IMR-90 (cell line): Measurements from ENCODE around the gene ZNF547. TPM values are rescaled to one million over a fixed set of nuclear protein-coding genes. Genes with fewer than 3 reads are reported as not detected.

ENCODE experiments used
- ATAC-seq: fragments of 200-7000 bp; cut with Tn5 transposase; 2 replicates; pipeline ENCODE4 v1.9.1; 2020; ENCODE audit warnings: low read depth, mild to moderate bottlenecking, moderate library complexity
- BruUV-seq: library from RNA; stranded (reverse); fragments of 400-500 nt; replicated peaks from 2 replicates; lab custom pipeline; 2021; lab: Mats Ljungman, UMichigan
- CTCF ChIA-PET: fragments of 300-600 bp; formaldehyde crosslinking; extraction: SDS; loops from one replicate; lab custom pipeline; 2021; ENCODE audit warnings: antibody characterized with exemption; lab: Yijun Ruan, JAX
- POLR2A ChIA-PET: fragments of 300-600 bp; sonication (Branson Sonifier 250); formaldehyde crosslinking; loops from one replicate; lab custom pipeline; 2022; ENCODE audit warnings: antibody characterized with exemption; ENCODE audit not compliant: unreplicated experiment; lab: Charles Lee
- DNase-seq: peaks from one replicate; pipeline ENCODE4 v3.0.0; 2013
- H2AFZ ChIP-seq: replicated peaks from 2 replicates; pipeline ENCODE3; 2013; ENCODE audit warnings: low read length, mild to moderate bottlenecking; ENCODE audit not compliant: poor library complexity
- H2AK5ac ChIP-seq: 2 replicates; pipeline ENCODE4 v1.6.1; 2013; ENCODE audit warnings: low read depth, low read length, inconsistent platforms
- H2AK9ac ChIP-seq: replicated peaks from 2 replicates; pipeline ENCODE3; 2013; ENCODE audit warnings: mild to moderate bottlenecking, low read depth, low read length, moderate library complexity; ENCODE audit not compliant: poor library complexity
- H2BK120ac ChIP-seq: 2 replicates; pipeline ENCODE4 v1.6.1; 2013; ENCODE audit warnings: low read depth, low read length, inconsistent platforms
- H2BK15ac ChIP-seq: 3 replicates; pipeline ENCODE4 v1.6.1; 2013; ENCODE audit warnings: low read depth, low read length, inconsistent platforms
- H2BK20ac ChIP-seq: 2 replicates; pipeline ENCODE4 v1.6.1; 2013; ENCODE audit warnings: low read depth, mild to moderate bottlenecking, inconsistent platforms, low read length, moderate library complexity
- H2BK5ac ChIP-seq: 2 replicates; pipeline ENCODE4 v1.6.1; 2013; ENCODE audit warnings: mild to moderate bottlenecking, low read depth, low read length, inconsistent platforms; ENCODE audit not compliant: poor library complexity, severe bottlenecking
- H3K14ac ChIP-seq: replicated peaks from 2 replicates; pipeline ENCODE4 v1.6.1; 2013; ENCODE audit warnings: low read depth, low read length, inconsistent platforms
- H3K18ac ChIP-seq: 2 replicates; pipeline ENCODE4 v1.6.1; 2013; ENCODE audit warnings: low read depth, low read length, control low read depth
- H3K23ac ChIP-seq: 2 replicates; pipeline ENCODE4 v1.6.1; 2013; ENCODE audit warnings: low read depth, low read length, inconsistent platforms
- H3K27ac ChIP-seq: 2 replicates; pipeline ENCODE4 v1.5.1; 2013; ENCODE audit warnings: mild to moderate bottlenecking, control low read depth, low read length; ENCODE audit not compliant: insufficient read depth
- H3K27me3 ChIP-seq: 2 replicates; pipeline ENCODE4 v1.6.1; 2013; ENCODE audit warnings: low read length; ENCODE audit not compliant: control insufficient read depth, insufficient read depth
- H3K36me3 ChIP-seq: 2 replicates; pipeline ENCODE4 v1.6.1; 2013; ENCODE audit warnings: low read length, mixed read lengths; ENCODE audit not compliant: control insufficient read depth, insufficient read depth
- H3K4ac ChIP-seq: 2 replicates; pipeline ENCODE4 v1.6.1; 2013; ENCODE audit warnings: low read depth, low read length, inconsistent platforms
- H3K4me1 ChIP-seq: 2 replicates; pipeline ENCODE4 v1.6.1; 2013; ENCODE audit warnings: low read length, mixed read lengths; ENCODE audit not compliant: control insufficient read depth, insufficient read depth
- H3K4me2 ChIP-seq: 2 replicates; pipeline ENCODE4 v1.6.1; 2013; ENCODE audit warnings: low read depth, mild to moderate bottlenecking, control low read depth, low read length, moderate library complexity
- H3K4me3 ChIP-seq: 2 replicates; pipeline ENCODE4 v1.5.1; 2013; ENCODE audit warnings: low read depth, mild to moderate bottlenecking, control low read depth, low read length, moderate library complexity; ENCODE audit not compliant: insufficient read depth
- H3K56ac ChIP-seq: 2 replicates; pipeline ENCODE4 v1.6.1; 2013; ENCODE audit warnings: low read length, inconsistent platforms; ENCODE audit not compliant: insufficient read depth; ENCODE audit errors: extremely low read depth
- H3K79me1 ChIP-seq, 2 experiments: 2 replicates each; pipeline ENCODE4 v1.6.1; 2013; ENCODE audit warnings: low read length in 2 of 2, inconsistent platforms in 1 of 2, low read depth in 1 of 2
- H3K9ac ChIP-seq: 2 replicates; pipeline ENCODE4 v1.6.1; 2013; ENCODE audit warnings: low read depth, low read length, control low read depth
- H3K9me1 ChIP-seq: 2 replicates; pipeline ENCODE4 v1.6.1; 2013; ENCODE audit warnings: low read length, inconsistent platforms; ENCODE audit not compliant: insufficient read depth
- H3K9me3 ChIP-seq: 2 replicates; pipeline ENCODE4 v1.6.1; 2013; ENCODE audit warnings: low read length; ENCODE audit not compliant: control insufficient read depth, insufficient read depth
- H4K20me1 ChIP-seq: 2 replicates; pipeline ENCODE4 v1.6.1; 2013; ENCODE audit warnings: low read length, inconsistent platforms; ENCODE audit not compliant: insufficient read depth
- H4K5ac ChIP-seq: 2 replicates; pipeline ENCODE4 v1.6.1; 2013; ENCODE audit warnings: mild to moderate bottlenecking, low read depth, low read length, control low read depth
- H4K8ac ChIP-seq, 2 experiments: 2 replicates each; pipeline ENCODE4 v1.6.1; 2013; ENCODE audit warnings: low read depth in 2 of 2, low read length in 2 of 2, control low read depth in 1 of 2, inconsistent platforms in 1 of 2
- H4K91ac ChIP-seq: 2 replicates; pipeline ENCODE4 v1.6.1; 2013; ENCODE audit warnings: low read depth, low read length, inconsistent platforms; ENCODE audit not compliant: insufficient read depth
- BHLHE40 ChIP-seq: fragments of 150-350 bp; IDR thresholded peaks from 2 replicates; pipeline ENCODE4 v1.6.1; 2016; ENCODE audit warnings: mild to moderate bottlenecking, low read depth, low read length
- CEBPB ChIP-seq: IDR thresholded peaks from 2 replicates; pipeline ENCODE4 v1.6.1; 2012; ENCODE audit warnings: low read depth, low read length, improper control_type of control experiment
- CHD1 ChIP-seq: IDR thresholded peaks from 2 replicates; pipeline ENCODE4 v1.6.1; 2012; ENCODE audit warnings: low read depth, low read length, improper control_type of control experiment
- CTCF ChIP-seq: conservative IDR thresholded peaks from 2 replicates; pipeline ENCODE4 v1.5.1; 2012; ENCODE audit warnings: mild to moderate bottlenecking, low read depth, low read length, improper control_type of control experiment
- ELK1 ChIP-seq: fragments of 150-350 bp; IDR thresholded peaks from 2 replicates; pipeline ENCODE4 v1.6.1; 2016; ENCODE audit warnings: low read depth, mild to moderate bottlenecking, low read length, moderate library complexity, borderline replicate concordance
- FOS ChIP-seq: fragments of 150-350 bp; IDR thresholded peaks from 2 replicates; pipeline ENCODE4 v1.6.1; 2016; ENCODE audit warnings: low read depth, low read length
- MAZ ChIP-seq: IDR thresholded peaks from 2 replicates; pipeline ENCODE4 v1.6.1; 2012; ENCODE audit warnings: low read depth, mild to moderate bottlenecking, low read length, improper control_type of control experiment, moderate library complexity, borderline replicate concordance
- MXI1 ChIP-seq: IDR thresholded peaks from 2 replicates; pipeline ENCODE4 v1.6.1; 2012; ENCODE audit warnings: low read depth, mild to moderate bottlenecking, low read length, moderate library complexity, borderline replicate concordance
- NFE2L2 ChIP-seq: fragments of 150-350 bp; IDR thresholded peaks from 2 replicates; pipeline ENCODE4 v1.6.1; 2016; ENCODE audit warnings: low read depth, mild to moderate bottlenecking, low read length
- POLR2A ChIP-seq: IDR thresholded peaks from 2 replicates; pipeline ENCODE4 v1.6.1; 2012; ENCODE audit warnings: mild to moderate bottlenecking, low read depth, low read length
- RAD21 ChIP-seq: IDR thresholded peaks from 2 replicates; pipeline ENCODE4 v1.6.1; 2012; ENCODE audit warnings: low read length, improper control_type of control experiment
- RCOR1 ChIP-seq: IDR thresholded peaks from 2 replicates; pipeline ENCODE4 v1.6.1; 2012; ENCODE audit warnings: mild to moderate bottlenecking, low read length, improper control_type of control experiment; ENCODE audit not compliant: insufficient replicate concordance
- RFX5 ChIP-seq: IDR thresholded peaks from 2 replicates; pipeline ENCODE4 v1.8.0; 2012; ENCODE audit warnings: low read depth, mild to moderate bottlenecking, low read length, moderate library complexity
- SMC3 ChIP-seq: fragments of 150-350 bp; IDR thresholded peaks from 2 replicates; pipeline ENCODE4 v1.6.1; 2016; ENCODE audit warnings: low read depth, mild to moderate bottlenecking, antibody characterized with exemption, low read length, moderate library complexity
- USF2 ChIP-seq: fragments of 150-350 bp; IDR thresholded peaks from 2 replicates; pipeline ENCODE4 v1.6.1; 2017; ENCODE audit warnings: mild to moderate bottlenecking, antibody characterized with exemption, low read length, low read depth
- WGBS, 2 experiments: methylation state at CpG; one replicate each; pipeline versions ENCODE4 v1.1.5 to v1.1.7; 2013; ENCODE audit warnings: missing lambda C conversion rate in 2 of 2; ENCODE audit not compliant: insufficient read length in 1 of 2; ENCODE audit errors: extremely low coverage in 2 of 2; 5-methylcytosine and 5-hydroxymethylcytosine counted together
- dilution Hi-C: fragments of 300-500 bp; cut with HindIII; formaldehyde crosslinking; loops from one replicate; pipeline ENCODE4 v1.14.3; 2018; ENCODE audit warnings: low sequenced_read_pairs; ENCODE audit not compliant: unreplicated experiment
- in situ Hi-C: fragments of 300-500 bp; cut with MboI; formaldehyde crosslinking; loops from 3 replicates; pipeline ENCODE4 v1.14.3; 2019; ENCODE audit warnings: low sequenced_read_pairs, inconsistent platforms, mixed read lengths
- intact Hi-C: fragments of 100-400 bp; cut with micrococcal nuclease; formaldehyde crosslinking; loops from 2 replicates; pipeline ENCODE4 v1.10.0; 2022
- polyA plus RNA-seq, 3 experiments: library from polyadenylated mRNA; depleted of rRNA; stranded (reverse); fragments of >200 nt; gene quantifications; 2 replicates each; pipeline ENCODE4 v1.2.3, GENCODE V29; 2012; ENCODE audit warnings: low replicate concordance in 1 of 3
- total RNA-seq: library from RNA; depleted of rRNA; stranded (reverse); fragments of >200 nt; gene quantifications from 2 replicates; pipeline ENCODE4 v1.2.3, GENCODE V29; 2012

Gene ZNF547
- total and polyA plus RNA-seq, 2 of the 4 experiments (the other 2 are of a cell fraction): 2.1 to 5.6 TPM

GRCh38 chr19:57398868-57399267 lies 35.5 kb downstream of the ZNF547 start:
- Histone ChIP-seq H3K36me3 (peaks cover 42% of the 10 kb centered on the region), H2BK5ac (no peak overlapping the region)

More at GRCh38 chr19:57398868-57399267, 35.5 kb downstream of the ZNF547 start:
- peaks cover 15 to 41% of the 10 kb centered on the region in 2 experiments for H3K79me1 ChIP-seq
- no peak overlapping the region for H2AK5ac ChIP-seq
- no peak overlapping the region for H2BK20ac ChIP-seq
- H3K4me2 ChIP-seq: no peak overlapping the region
- H4K5ac ChIP-seq: no peak overlapping the region
- H3K18ac ChIP-seq: no peak overlapping the region
- DNase-seq (no peak), ATAC-seq (no peak)
- in situ Hi-C loops (loop anchor here (25.0 kb wide), 1 partner anchor 987 kb away; the partner anchor contains the start of gene ZNF583), dilution Hi-C loops (no loop called here), intact Hi-C loops (no loop called here)
- whole genome bisulfite sequencing, 2 experiments: no CpG with 5 or more reads among the region's 5 CpGs
- no peak overlapping the region for H2AFZ ChIP-seq
- no peak overlapping the region for H3K4ac ChIP-seq
- H2AK9ac ChIP-seq: no peak overlapping the region
- H2BK15ac ChIP-seq: no peak overlapping the region
- no peak overlapping the region for H2BK120ac ChIP-seq
- no peak overlapping the region for H3K56ac ChIP-seq
- H3K4me3 ChIP-seq: no peak overlapping the region
- peaks cover 22% of the 10 kb centered on the region for H3K9me3 ChIP-seq
- H3K9me1 ChIP-seq: 0 out of 2 replicates have a peak, but pooled peaks cover under 1% of the 10 kb centered on the region
- no TSS peak for BruUV-seq
- CTCF ChIA-PET: no interaction called here
- H4K8ac ChIP-seq: no peak overlapping the region
- POLR2A ChIA-PET: no interaction called here
- TF ChIP-seq BHLHE40 (no peak), CEBPB (no peak), POLR2A (no peak), MXI1 (no peak), FOS (no peak), SMC3 (no peak), RAD21 (no peak), MAZ (no peak), RCOR1 (no peak), NFE2L2 (no peak), USF2 (no peak), ELK1 (no peak), RFX5 (no peak), CTCF (no peak), CHD1 (no peak)
- no peak overlapping the region for H3K9ac ChIP-seq
- no peak overlapping the region for H3K23ac ChIP-seq
- H3K14ac ChIP-seq: no peak overlapping the region
- no peaks in the 10 kb centered on the region for H3K4me1 ChIP-seq
- H4K20me1 ChIP-seq: no peaks in the 10 kb centered on the region; the same call in 1 of the 2 replicates
- H3K27me3 ChIP-seq: no peaks in the 10 kb centered on the region
- no peak overlapping the region for H4K91ac ChIP-seq
- no peak overlapping the region for H3K27ac ChIP-seq
